HEK293 (cell line): Measurements from ENCODE around the gene COX7A2.

ENCODE experiments used
- BCL6B ChIP-seq: fragments of 450-650 bp; formaldehyde crosslinking; IDR thresholded peaks from 2 replicates; pipeline ENCODE4 v1.5.1; 2017; ENCODE audit warnings: missing biosample characterization, missing genetic modification characterization
- CTCF ChIP-seq: fragments of 450-650 bp; formaldehyde crosslinking; IDR thresholded peaks from 2 replicates; pipeline ENCODE4 v1.5.1; 2016; ENCODE audit warnings: missing biosample characterization, missing genetic modification characterization
- EGR2 ChIP-seq: fragments of 450-650 bp; formaldehyde crosslinking; IDR thresholded peaks from 2 replicates; pipeline ENCODE4 v1.5.1; 2016; ENCODE audit warnings: low read depth, missing biosample characterization, missing genetic modification characterization
- ELK4 ChIP-seq: IDR thresholded peaks from 2 replicates; pipeline ENCODE4 v1.6.1; 2011; ENCODE audit warnings: mild to moderate bottlenecking, low read depth, low read length, borderline replicate concordance
- HIC1 ChIP-seq: fragments of 450-650 bp; formaldehyde crosslinking; IDR thresholded peaks from 2 replicates; pipeline ENCODE4 v1.5.1; 2016; ENCODE audit warnings: missing biosample characterization, missing genetic modification characterization
- IKZF3 ChIP-seq: fragments of 450-650 bp; IDR thresholded peaks from 2 replicates; pipeline ENCODE4 v1.5.0; 2018; ENCODE audit warnings: missing biosample characterization, mild to moderate bottlenecking, missing genetic modification characterization, moderate library complexity
- OSR2 ChIP-seq: fragments of 450-650 bp; formaldehyde crosslinking; IDR thresholded peaks from 2 replicates; pipeline ENCODE4 v1.5.1; 2016; ENCODE audit warnings: missing biosample characterization, missing genetic modification characterization
- PRDM6 ChIP-seq: fragments of 450-650 bp; formaldehyde crosslinking; IDR thresholded peaks from 2 replicates; pipeline ENCODE4 v1.5.1; 2017; ENCODE audit warnings: missing biosample characterization, missing genetic modification characterization
- SP7 ChIP-seq: fragments of 450-650 bp; formaldehyde crosslinking; IDR thresholded peaks from 2 replicates; pipeline ENCODE4 v1.5.1; 2016; ENCODE audit warnings: missing biosample characterization, missing genetic modification characterization
- TRIM28 ChIP-seq: IDR thresholded peaks from 2 replicates; pipeline ENCODE4 v1.6.1; 2011; ENCODE audit warnings: low read length, control low read depth, borderline replicate concordance
- WT1 ChIP-seq: fragments of 450-650 bp; formaldehyde crosslinking; IDR thresholded peaks from 2 replicates; pipeline ENCODE4 v1.5.1; 2016; ENCODE audit warnings: missing biosample characterization, missing genetic modification characterization
- ZBTB17 ChIP-seq: fragments of 450-650 bp; formaldehyde crosslinking; IDR thresholded peaks from 2 replicates; pipeline ENCODE4 v1.5.1; 2016; ENCODE audit warnings: missing biosample characterization, missing genetic modification characterization
- ZBTB20 ChIP-seq: fragments of 450-650 bp; formaldehyde crosslinking; IDR thresholded peaks from 2 replicates; pipeline ENCODE4 v1.5.1; 2016; ENCODE audit warnings: missing biosample characterization, missing genetic modification characterization
- ZBTB49 ChIP-seq: fragments of 450-650 bp; formaldehyde crosslinking; IDR thresholded peaks from 2 replicates; pipeline ENCODE4 v1.5.1; 2016; ENCODE audit warnings: missing biosample characterization, missing genetic modification characterization, low read depth
- ZBTB8A ChIP-seq: fragments of 450-650 bp; formaldehyde crosslinking; IDR thresholded peaks from 2 replicates; pipeline ENCODE4 v1.5.1; 2016; ENCODE audit warnings: missing biosample characterization, missing genetic modification characterization
- ZFP37 ChIP-seq: fragments of 450-650 bp; formaldehyde crosslinking; IDR thresholded peaks from 2 replicates; pipeline ENCODE4 v1.5.1; 2016; ENCODE audit warnings: missing biosample characterization, missing genetic modification characterization
- ZIC2 ChIP-seq: fragments of 450-650 bp; formaldehyde crosslinking; IDR thresholded peaks from 2 replicates; pipeline ENCODE4 v1.5.1; 2016; ENCODE audit warnings: missing biosample characterization, missing genetic modification characterization
- ZNF114 ChIP-seq: fragments of 450-650 bp; formaldehyde crosslinking; IDR thresholded peaks from 2 replicates; pipeline ENCODE4 v1.5.0; 2017; ENCODE audit warnings: missing biosample characterization, missing genetic modification characterization
- ZNF157 ChIP-seq: fragments of 450-650 bp; formaldehyde crosslinking; IDR thresholded peaks from 2 replicates; pipeline ENCODE4 v1.5.1; 2016; ENCODE audit warnings: missing biosample characterization, missing genetic modification characterization
- ZNF174 ChIP-seq: fragments of 450-650 bp; formaldehyde crosslinking; IDR thresholded peaks from 2 replicates; pipeline ENCODE4 v1.5.0; 2017; ENCODE audit warnings: missing biosample characterization, mild to moderate bottlenecking, missing genetic modification characterization
- ZNF19 ChIP-seq: fragments of 450-650 bp; formaldehyde crosslinking; IDR thresholded peaks from 2 replicates; pipeline ENCODE4; 2016; ENCODE audit warnings: missing biosample characterization, missing genetic modification characterization, low read depth
- ZNF2 ChIP-seq: fragments of 450-650 bp; formaldehyde crosslinking; IDR thresholded peaks from 2 replicates; pipeline ENCODE4 v1.5.1; 2016; ENCODE audit warnings: missing biosample characterization, missing genetic modification characterization
- ZNF366 ChIP-seq: fragments of 450-650 bp; formaldehyde crosslinking; conservative IDR thresholded peaks from 2 replicates; pipeline ENCODE4 v1.5.1; 2016; ENCODE audit warnings: missing biosample characterization, missing genetic modification characterization
- ZNF394 ChIP-seq: fragments of 450-650 bp; formaldehyde crosslinking; IDR thresholded peaks from 2 replicates; pipeline ENCODE4 v1.5.1; 2016; ENCODE audit warnings: missing biosample characterization, missing genetic modification characterization, mild to moderate bottlenecking, moderate library complexity, borderline replicate concordance
- ZNF600 ChIP-seq: fragments of 450-650 bp; formaldehyde crosslinking; IDR thresholded peaks from 2 replicates; pipeline ENCODE4 v1.5.1; 2016; ENCODE audit warnings: missing biosample characterization, missing genetic modification characterization
- ZNF629 ChIP-seq: fragments of 450-650 bp; formaldehyde crosslinking; IDR thresholded peaks from 2 replicates; pipeline ENCODE4 v1.5.1; 2017; ENCODE audit warnings: missing biosample characterization, missing genetic modification characterization
- ZNF660 ChIP-seq: fragments of 450-650 bp; IDR thresholded peaks from 2 replicates; pipeline ENCODE4 v1.5.1; 2018; ENCODE audit warnings: missing biosample characterization, mild to moderate bottlenecking, missing genetic modification characterization
- ZNF785 ChIP-seq: fragments of 450-650 bp; formaldehyde crosslinking; IDR thresholded peaks from 2 replicates; pipeline ENCODE4 v1.5.1; 2016; ENCODE audit warnings: missing biosample characterization, missing genetic modification characterization
- ZNF792 ChIP-seq: fragments of 450-650 bp; formaldehyde crosslinking; IDR thresholded peaks from 2 replicates; pipeline ENCODE4 v1.5.1; 2016; ENCODE audit warnings: missing biosample characterization, missing genetic modification characterization

The COX7A2 gene

GRCh38 chr6:75208298-75209183, 35.1 kb downstream of the COX7A2 start (continued):
- peak; percentile 38; the same call in 1 of the 2 replicates for TF ChIP-seq ZNF366 (tag by site-specific recombination)
- TF ChIP-seq HIC1 (tag by site-specific recombination): no peak
- 0 out of 2 replicates have a peak, but pooled peaks have one; percentile 30 for TF ChIP-seq ZNF2 (tag by site-specific recombination)
- peak; percentile 61; the same call in 1 of the 2 replicates for TF ChIP-seq IKZF3 (tag by site-specific recombination)
- peak; percentile 46; the same call in 1 of the 2 replicates for TF ChIP-seq ZFP37 (tag by site-specific recombination)
- TF ChIP-seq ELK4: no peak
- TF ChIP-seq ZNF629 (tag by site-specific recombination): peak; percentile 74
- TF ChIP-seq ZNF792 (tag by site-specific recombination): no peak
- 0 out of 2 replicates have a peak, but pooled peaks have one; percentile 33 for TF ChIP-seq ZBTB20
- TF ChIP-seq ZNF174: no peak
- no peak for TF ChIP-seq ZNF19
- no peak for TF ChIP-seq ZNF785
- TF ChIP-seq ZBTB17 (tag by site-specific recombination): peak; percentile 60
- 0 out of 2 replicates have a peak, but pooled peaks have one; percentile 23 for TF ChIP-seq ZBTB8A
- 0 out of 2 replicates have a peak, but pooled peaks have one; percentile 21 for TF ChIP-seq ZNF394 (tag by site-specific recombination)
- TF ChIP-seq ZNF600: 0 out of 2 replicates have a peak, but pooled peaks have one; percentile 19
- no peak for TF ChIP-seq EGR2 (tag by site-specific recombination)
- 0 out of 2 replicates have a peak, but pooled peaks have one; percentile 32 for TF ChIP-seq WT1 (tag by site-specific recombination)
- TF ChIP-seq BCL6B (tag by site-specific recombination): no peak
- no peak for TF ChIP-seq PRDM6 (tag by site-specific recombination)
- no peak for TF ChIP-seq ZNF114 (tag by site-specific recombination)
- no peak for TF ChIP-seq ZBTB49
- TF ChIP-seq ZNF660 (tag by site-specific recombination): peak; percentile 76; the same call in 1 of the 2 replicates
- 0 out of 2 replicates have a peak, but pooled peaks have one; percentile 13 for TF ChIP-seq OSR2 (tag by site-specific recombination)
- 0 out of 2 replicates have a peak, but pooled peaks have one; percentile 37 for TF ChIP-seq SP7
- peak; percentile 65; the same call in 1 of the 2 replicates for TF ChIP-seq TRIM28
- peak; percentile 73 for TF ChIP-seq ZIC2 (tag by site-specific recombination)
- peak; percentile 78 for TF ChIP-seq CTCF
- no peak for TF ChIP-seq ZNF157 (tag by site-specific recombination)
